Measurements from ENCODE around the gene PPP1R11. TPM values are rescaled to one million over a fixed set of nuclear protein-coding genes. Genes with fewer than 3 reads are reported as not detected.

PPP1R11 gene
- total and polyA plus RNA-seq, 2 of the 13 experiments (the other 11 are each of a cell fraction or from before 2014, with no cell fraction given) = 32.1 to 58.9 TPM

- CTCF ChIA-PET (ENCODE audit: low intra/inter-chr PET ratio, low total read pairs) = no interaction called here
- Histone ChIP-seq H3K36me3 (replicated peaks in 1 of 2; ENCODE audit: control insufficient read depth in 1 of 2, insufficient read depth in 2 of 2, low read length in 2 of 2) (peaks cover 3 to 17% of the 10 kb centered on the region in 2 experiments; a peak in 4 of 5 replicates), H3K27me3 (ENCODE audit: control insufficient read depth in 1 of 2, insufficient read depth in 2 of 2, low read length in 2 of 2) (no peaks in the 10 kb centered on the region), H3K9me3 (ENCODE audit: low read length) (no peaks in the 10 kb centered on the region), H3K4me3 (replicated peaks in 1 of 3; ENCODE audit: insufficient read depth in 1 of 3, low read depth in 2 of 3, low read length in 3 of 3) (no peak overlapping the region), H3K9ac (ENCODE audit: insufficient read depth, low read depth, low read length) (no peak overlapping the region), H3K4me2 (ENCODE audit: low read depth, low read length) (no peak overlapping the region), H4K20me1 (ENCODE audit: insufficient read depth, low read length) (no peaks in the 10 kb centered on the region), H3K79me2 (ENCODE audit: insufficient read depth, low read length) (no peaks in the 10 kb centered on the region), H3K27ac (ENCODE audit: extremely low read length, insufficient read depth, low read length) (no peak overlapping the region), H3K4me1 (ENCODE audit: insufficient read depth, low read length) (no peaks in the 10 kb centered on the region), H2AFZ (ENCODE audit: low read length) (no peak overlapping the region)
- no peak for TF ChIP-seq PBX2 (CRISPR knock-in tag; IDR thresholded peaks at IDR 0.05)
- TF ChIP-seq RNF2 (conservative IDR thresholded peaks at IDR 0.05; ENCODE audit: low read depth) = no peak
- TF ChIP-seq ZNF558 (CRISPR knock-in tag; IDR thresholded peaks at IDR 0.05; ENCODE audit: borderline replicate concordance) = no peak
- no peak for TF ChIP-seq FUBP1 (CRISPR knock-in tag; IDR thresholded peaks at IDR 0.05; ENCODE audit: borderline replicate concordance)
- TF ChIP-seq SYNCRIP (IDR thresholded peaks at IDR 0.05; ENCODE audit: insufficient read depth, low read depth, low read length) = no peak
- TF ChIP-seq ESRRA (CRISPR knock-in tag; IDR thresholded peaks at IDR 0.05; ENCODE audit: low read depth) = no peak
- TF ChIP-seq MYNN (CRISPR knock-in tag; IDR thresholded peaks at IDR 0.05; ENCODE audit: low read depth) = no peak
- TF ChIP-seq KLF9 (CRISPR knock-in tag; IDR thresholded peaks at IDR 0.05; ENCODE audit: low read depth) = no peak
- TF ChIP-seq ZNF883 (CRISPR knock-in tag; IDR thresholded peaks at IDR 0.05; ENCODE audit: not compliant biosample characterization) = no peak
- TF ChIP-seq ZNF567 (CRISPR knock-in tag; IDR thresholded peaks at IDR 0.05; ENCODE audit: borderline replicate concordance) = no peak
- TF ChIP-seq MAX (IDR thresholded peaks at IDR 0.05) = no peak
- TF ChIP-seq ATF3 (CRISPR knock-in tag; IDR thresholded peaks at IDR 0.05) = no peak
- no peak for TF ChIP-seq ZNF138 (CRISPR knock-in tag; IDR thresholded peaks at IDR 0.05; ENCODE audit: low read depth)
- TF ChIP-seq HOXA3 (CRISPR knock-in tag; IDR thresholded peaks at IDR 0.05) = no peak
- TF ChIP-seq TBX2 (CRISPR knock-in tag; IDR thresholded peaks at IDR 0.05; ENCODE audit: borderline replicate concordance) = no peak
- no peak for TF ChIP-seq DNMT3B (CRISPR knock-in tag; conservative IDR thresholded peaks at IDR 0.05)
- no peak for TF ChIP-seq ZFP36 (IDR thresholded peaks at IDR 0.05; ENCODE audit: borderline replicate concordance, low read depth, low read length, partially characterized antibody)
- in situ Hi-C loops (cut with HindIII; ENCODE audit: extremely low pct_ligation_motif_present, low pct_unique_long_range_greater_than_20kb) = no loop called here
- FAIRE-seq = no peak
- intact Hi-C loops (cut with micrococcal nuclease; ENCODE audit: unreplicated experiment) = no loop called here
- ATAC-seq = no peak
- BruUV-seq (replicated peaks) = no TSS peak
- no peak for DNase-seq (ENCODE audit: low spot score)
- WGBS (ENCODE audit: low lambda C conversion rate) = 98% methylated on average over 3 of the region's 3 CpGs
- POLR2A ChIA-PET = interaction anchor here (0.5 kb wide), 1 partner anchor 9 kb away, joined by 3 read pairs; no protein-coding TSS in a partner anchor
These were observed 13.3 kb upstream of the PPP1R11 start for GRCh38 chr6:30053682-30054081.
